T-cell (primary cell): Measurements from ENCODE around the gene PARD3B. TPM values are rescaled to one million over a fixed set of nuclear protein-coding genes. Genes with fewer than 3 reads are reported as not detected.

Source experiments
- ATAC-seq, 4 experiments: fragments of 200-7000 bp in 3 of 4; fragments of 150-1000 bp in 1 of 4; cut with Tn5 transposase; replicated peaks in 1 of 4; 1 replicate in 3 of 4; 2 replicates in 1 of 4; pipeline ENCODE4 v1.10.0; 2021; ENCODE audit warnings: moderate library complexity in 3 of 4, mild to moderate bottlenecking in 2 of 4, moderate number of reproducible peaks in 1 of 4
- CTCF ChIA-PET, 2 donors: fragments of 300-600 bp; sonication (Branson Sonifier 250); formaldehyde crosslinking; loops; one replicate each; lab custom pipeline; 2022; ENCODE audit warnings: antibody characterized with exemption in 2 of 2; lab: Charles Lee
- POLR2A ChIA-PET, 2 donors: fragments of 300-600 bp; sonication (Branson Sonifier 250); formaldehyde crosslinking; loops; one replicate each; lab custom pipeline; 2022; ENCODE audit warnings: antibody characterized with exemption in 2 of 2; lab: Charles Lee
- DNase-seq, 35 experiments: peaks; one replicate each; pipeline versions ENCODE4 v3.0.0 to v3.0.0-alpha.2; 2013 to 2023
- H3K27ac ChIP-seq: one replicate; pipeline ENCODE4 v1.5.1; 2013; ENCODE audit warnings: low read length
- H3K27me3 ChIP-seq, 2 experiments: replicated peaks in 1 of 2; 1 replicate in 1 of 2; 2 replicates in 1 of 2; pipeline versions ENCODE4 v1.6.1 to v1.7.0; 2013; ENCODE audit warnings: low read length in 1 of 2, mixed read lengths in 1 of 2; ENCODE audit not compliant: control insufficient read depth in 2 of 2, insufficient read depth in 2 of 2; ENCODE audit errors: extremely low read depth in 1 of 2
- H3K36me3 ChIP-seq, 2 donors: 1 replicate in 1 of 2; 2 replicates in 1 of 2; pipeline versions ENCODE4 v1.6.1 to v1.7.0; 2013; ENCODE audit warnings: low read length in 1 of 2; ENCODE audit not compliant: control insufficient read depth in 2 of 2, insufficient read depth in 1 of 2; ENCODE audit errors: extremely low read depth in 1 of 2
- H3K4me1 ChIP-seq, 2 experiments: 1 replicate in 1 of 2; 2 replicates in 1 of 2; pipeline versions ENCODE4 v1.6.1 to v1.7.0; 2013; ENCODE audit warnings: low read length in 2 of 2, mixed read lengths in 1 of 2; ENCODE audit not compliant: insufficient read depth in 2 of 2, control insufficient read depth in 1 of 2; ENCODE audit errors: extremely low read depth in 1 of 2
- H3K4me3 ChIP-seq, 2 donors: 1 replicate in 1 of 2; 2 replicates in 1 of 2; pipeline versions ENCODE4 v1.5.1 to v1.7.0; 2013; ENCODE audit warnings: mild to moderate bottlenecking in 2 of 2, low read length in 1 of 2, moderate library complexity in 1 of 2; ENCODE audit not compliant: control insufficient read depth in 1 of 2; ENCODE audit errors: extremely low read depth in 1 of 2
- H3K9me3 ChIP-seq: 2 replicates; pipeline ENCODE4 v1.7.0; 2013
- H3K27ac Mint-ChIP-seq, 2 donors: one replicate each; pipeline ENCODE4 v1.8.0; 2020 to 2021; ENCODE audit warnings: mild to moderate bottlenecking in 2 of 2, mixed read lengths in 2 of 2
- H3K27me3 Mint-ChIP-seq, 2 donors: one replicate each; pipeline ENCODE4 v1.8.0; 2021 to 2022; ENCODE audit warnings: mixed read lengths in 2 of 2
- H3K36me3 Mint-ChIP-seq: one replicate; pipeline ENCODE4 v1.8.0; 2021; ENCODE audit warnings: mixed read lengths
- H3K4me1 Mint-ChIP-seq, 3 donors: one replicate each; pipeline ENCODE4 v1.8.0; 2020 to 2022; ENCODE audit warnings: mixed read lengths in 3 of 3, mild to moderate bottlenecking in 1 of 3
- H3K4me3 Mint-ChIP-seq, 3 donors: one replicate each; pipeline ENCODE4 v1.8.0; 2020 to 2022; ENCODE audit warnings: mild to moderate bottlenecking in 3 of 3, mixed read lengths in 3 of 3, moderate library complexity in 3 of 3
- H3K9me3 Mint-ChIP-seq, 3 donors: one replicate each; pipeline ENCODE4 v1.8.0; 2020 to 2022; ENCODE audit warnings: mixed read lengths in 3 of 3
- WGBS: methylation state at CpG from one replicate; pipeline ENCODE4 v1.1.5; 2013; ENCODE audit warnings: missing lambda C conversion rate; ENCODE audit not compliant: insufficient coverage; 5-methylcytosine and 5-hydroxymethylcytosine counted together
- total RNA-seq, 35 experiments: library from RNA in 6 of 35; stranded (reverse) in 6 of 35; fragments of 120-200 nt in 1 of 35; gene quantifications; one replicate each; pipeline versions ENCODE4 v1.2.1 to v1.2.4 and lab custom pipeline; 2013 to 2026

Gene PARD3B
- total RNA-seq, 5 donors from 2014 or later (not counting 1 experiment from before 2014, with no cell fraction given) = 0.75 to 2.0 (median 1.6) TPM

GRCh38 chr2:204944927-204945326 is 399.7 kb downstream of the PARD3B start:
- no peak for ATAC-seq
- CTCF ChIA-PET = no interaction called here
- no peaks in the 10 kb centered on the region for H3K36me3 ChIP-seq
- Mint-ChIP-seq H3K36me3 (peaks cover 19% of the 10 kb centered on the region), H3K27ac (peak overlapping the region; percentile 56 to 73), H3K4me3 (peak overlapping the region in 1 of 3 donors; percentile 32), H3K27me3 (no peaks in the 10 kb centered on the region), H3K9me3 (peaks cover 19 to 29% (median 23%) of the 10 kb centered on the region in 3 donors), H3K4me1 (peaks cover 50 to 53% (median 51%) of the 10 kb centered on the region in 3 donors)
- no peak for DNase-seq
- H3K27ac ChIP-seq = no peak overlapping the region
- WGBS = 65% methylated on average over 2 of the region's 3 CpGs
- H3K9me3 ChIP-seq = peaks cover 10% of the 10 kb centered on the region
- H3K4me1 ChIP-seq = peaks cover 4 to 33% of the 10 kb centered on the region in 2 experiments
- no peaks in the 10 kb centered on the region for H3K27me3 ChIP-seq
- no peak overlapping the region for H3K4me3 ChIP-seq
- POLR2A ChIA-PET = interaction anchor here in 1 of 2 donors (0.7 kb wide), 1 partner anchor 9 kb away, joined by 3 read pairs; no protein-coding TSS in a partner anchor

- Histone ChIP-seq H3K4me1 (peaks cover 4 to 37% of the 10 kb centered on the region in 2 experiments), H3K27me3 (no peaks in the 10 kb centered on the region), H3K36me3 (no peaks in the 10 kb centered on the region), H3K9me3 (peaks cover 10% of the 10 kb centered on the region), H3K4me3 (no peak overlapping the region), H3K27ac (no peak overlapping the region)
- ATAC-seq (no peak), DNase-seq (no peak)
- peak overlapping the region in 1 of 3 donors; percentile 32 for H3K4me3 Mint-ChIP-seq
- peaks cover 19% of the 10 kb centered on the region for H3K36me3 Mint-ChIP-seq
- peaks cover 51 to 56% (median 56%) of the 10 kb centered on the region in 3 donors for H3K4me1 Mint-ChIP-seq
- no peaks in the 10 kb centered on the region for H3K27me3 Mint-ChIP-seq
- peaks cover 19 to 32% (median 23%) of the 10 kb centered on the region in 3 donors for H3K9me3 Mint-ChIP-seq
- H3K27ac Mint-ChIP-seq = peak overlapping the region in 1 of 2 donors; percentile 56
- WGBS = no CpG with 5 or more reads among the region's 2 CpGs
- ChIA-PET CTCF (no interaction called here), POLR2A (no interaction called here)
Measured at GRCh38 chr2:204945376-204945775, 400.1 kb downstream of the PARD3B start.

GRCh38 chr2:204946892-204947291 is 401.6 kb downstream of the PARD3B start:
- Histone ChIP-seq H3K4me3 (no peak overlapping the region), H3K27ac (no peak overlapping the region), H3K9me3 (peaks cover 10% of the 10 kb centered on the region), H3K27me3 (no peaks in the 10 kb centered on the region), H3K4me1 (peaks cover 4 to 45% of the 10 kb centered on the region in 2 experiments), H3K36me3 (no peaks in the 10 kb centered on the region)
- ChIA-PET POLR2A (interaction anchor here (0.6 to 0.9 kb wide), 3 partner anchors 23 to 816 kb away, joined by 3 read pairs; no protein-coding TSS in a partner anchor), CTCF (no interaction called here)
- ATAC-seq = no peak
- Mint-ChIP-seq H3K4me1 (peaks cover 52 to 59% (median 57%) of the 10 kb centered on the region in 3 donors), H3K27me3 (no peaks in the 10 kb centered on the region), H3K36me3 (peaks cover 19% of the 10 kb centered on the region), H3K27ac (peak overlapping the region; percentile 11 to 22), H3K9me3 (peaks cover 19 to 31% (median 23%) of the 10 kb centered on the region in 3 donors), H3K4me3 (peak overlapping the region in 1 of 3 donors; percentile 33)
- WGBS = no CpG with 5 or more reads among the region's 2 CpGs
- no peak for DNase-seq

- peaks cover 4 to 45% of the 10 kb centered on the region in 2 experiments for H3K4me1 ChIP-seq
- ATAC-seq (no peak), DNase-seq (no peak)
- POLR2A ChIA-PET = interaction anchor here in 1 of 2 donors (0.6 kb wide), 1 partner anchor 39 kb away, joined by 3 read pairs; no protein-coding TSS in a partner anchor
- H3K27me3 Mint-ChIP-seq = no peaks in the 10 kb centered on the region
- H3K36me3 Mint-ChIP-seq = peaks cover 19% of the 10 kb centered on the region
- no CpG with 5 or more reads among the region's 1 CpG for WGBS
- H3K9me3 Mint-ChIP-seq = peaks cover 19 to 31% (median 23%) of the 10 kb centered on the region in 3 donors
- no peaks in the 10 kb centered on the region for H3K36me3 ChIP-seq
- no peak overlapping the region for H3K4me3 ChIP-seq
- CTCF ChIA-PET = no interaction called here
- H3K4me3 Mint-ChIP-seq = peak overlapping the region in 1 of 3 donors; percentile 51
- peaks cover 48 to 56% (median 51%) of the 10 kb centered on the region in 3 donors for H3K4me1 Mint-ChIP-seq
- H3K27ac Mint-ChIP-seq = peak overlapping the region; percentile 70 to 91
- no peaks in the 10 kb centered on the region for H3K27me3 ChIP-seq
- H3K9me3 ChIP-seq = peaks cover 10% of the 10 kb centered on the region
- no peak overlapping the region for H3K27ac ChIP-seq
Measured at GRCh38 chr2:204947405-204947804, 402.1 kb downstream of the PARD3B start.

- Histone ChIP-seq H3K4me3 (peak overlapping the region in 1 of 2 donors; percentile 32), H3K36me3 (no peaks in the 10 kb centered on the region), H3K4me1 (peaks cover 4 to 47% of the 10 kb centered on the region in 2 experiments), H3K9me3 (peaks cover 10% of the 10 kb centered on the region), H3K27me3 (no peaks in the 10 kb centered on the region), H3K27ac (peak overlapping the region; percentile 21)
- peak in 1 of 35 experiments; percentile 32 for DNase-seq
- Mint-ChIP-seq H3K4me1 (peaks cover 47 to 57% (median 53%) of the 10 kb centered on the region in 3 donors), H3K36me3 (peaks cover 19% of the 10 kb centered on the region), H3K4me3 (peak overlapping the region; percentile 39 to 51 (median 44)), H3K27ac (peak overlapping the region; percentile 85 to 91), H3K9me3 (peaks cover 19 to 31% (median 23%) of the 10 kb centered on the region in 3 donors), H3K27me3 (no peaks in the 10 kb centered on the region)
- WGBS = 8% methylated on average over 2 of the region's 3 CpGs
- ChIA-PET CTCF (interaction anchor here in 1 of 2 donors (0.8 kb wide), 1 partner anchor 123 kb away, joined by 3 read pairs; no protein-coding TSS in a partner anchor), POLR2A (no interaction called here)
- ATAC-seq = peak; percentile 56 to 88 (median 74)
Measured at GRCh38 chr2:204948024-204948763, 402.9 kb downstream of the PARD3B start.

- Histone ChIP-seq H3K9me3 (peaks cover 10% of the 10 kb centered on the region), H3K27ac (peak overlapping the region; percentile 21), H3K27me3 (no peaks in the 10 kb centered on the region), H3K4me1 (peaks cover 4 to 48% of the 10 kb centered on the region in 2 experiments), H3K36me3 (no peaks in the 10 kb centered on the region), H3K4me3 (no peak overlapping the region)
- peaks cover 16 to 27% (median 17%) of the 10 kb centered on the region in 3 donors for H3K9me3 Mint-ChIP-seq
- H3K27me3 Mint-ChIP-seq = no peaks in the 10 kb centered on the region
- POLR2A ChIA-PET = no interaction called here
- WGBS = no CpG with 5 or more reads among the region's 1 CpG
- H3K4me3 Mint-ChIP-seq = peak overlapping the region; percentile 39 to 51 (median 44)
- peaks cover 47 to 58% (median 52%) of the 10 kb centered on the region in 3 donors for H3K4me1 Mint-ChIP-seq
- DNase-seq (no peak), ATAC-seq (peak; percentile 63 to 69 (median 66))
- peaks cover 16% of the 10 kb centered on the region for H3K36me3 Mint-ChIP-seq
- CTCF ChIA-PET = no interaction called here
- peak overlapping the region; percentile 85 to 91 for H3K27ac Mint-ChIP-seq
Measured at GRCh38 chr2:204948822-204949221, 403.5 kb downstream of the PARD3B start.
